ENCODE data around the gene MMRN2.

GRCh38 chr10:86955501-86956194 is 1.8 kb downstream of the MMRN2 start:
- no peak for TF ChIP-seq CTCF (IDR thresholded peaks at IDR 0.05)
- no peak for TF ChIP-seq POLR2AphosphoS5 (IDR thresholded peaks at IDR 0.05)
- TF ChIP-seq POLR2A (IDR thresholded peaks at IDR 0.05) = no peak

Measured in breast epithelium (tissue), 3 donors.